HCT116 (cell line): ENCODE measurements around the gene SLC51A. TPM values are rescaled to one million over a fixed set of nuclear protein-coding genes. Genes with fewer than 3 reads are reported as not detected.

Experiments used
- ATAC-seq: fragments of 200-7000 bp; cut with Tn5 transposase; 2 replicates; pipeline ENCODE4 v1.9.1; 2020; ENCODE audit warnings: mild to moderate bottlenecking, moderate library complexity
- BruUV-seq: library from RNA; stranded (reverse); fragments of 400-500 nt; replicated peaks from 2 replicates; lab custom pipeline; 2021; lab: Mats Ljungman, UMichigan
- CTCF ChIA-PET: fragments of 300-600 bp; sonication (Branson Sonifier 250); formaldehyde crosslinking; loops from one replicate; lab custom pipeline; 2021; ENCODE audit warnings: antibody characterized with exemption; lab: Charles Lee
- POLR2A ChIA-PET: fragments of 300-600, 350-600 bp; sonication (Branson Sonifier 250); formaldehyde crosslinking; loops from one replicate; lab custom pipeline; 2021; ENCODE audit warnings: antibody characterized with exemption; lab: Charles Lee
- RAD21 ChIA-PET, 2 experiments: fragments of 300-600 bp; sonication (Branson Sonifier 250); formaldehyde crosslinking; loops; one replicate each; lab custom pipeline; 2023; ENCODE audit warnings: low total read pairs in 2 of 2; ENCODE audit not compliant: uncharacterized antibody in 2 of 2, unreplicated experiment in 2 of 2, low non-redundant PET in 1 of 2; lab: Charles Lee
- DNase-seq: peaks from one replicate; pipeline ENCODE4 v3.0.0-alpha.2; 2010; ENCODE audit warnings: low read depth, low spot score
- H2AFZ ChIP-seq: fragments of 200-600 bp; shearing (Covaris generic), sonication (generic); 2 replicates; pipeline ENCODE4 v1.6.1; 2017; ENCODE audit warnings: low read depth, mixed run types, mixed read lengths, antibody characterized with exemption, low read length; ENCODE audit not compliant: poor library complexity, severe bottlenecking
- H3K27ac ChIP-seq: 2 replicates; pipeline ENCODE4 v1.5.1; 2012; ENCODE audit warnings: low read depth, low read length
- H3K27me3 ChIP-seq: fragments of 200-600 bp; sonication (generic); 2 replicates; pipeline ENCODE4 v1.6.1; 2016; ENCODE audit warnings: mixed run types, low read length, mixed read lengths; ENCODE audit not compliant: insufficient read depth
- H3K36me3 ChIP-seq, 2 experiments: fragments of 200-500 bp in 1 of 2; fragments of 200-600 bp in 1 of 2; sonication (Bioruptor generic) in 1 of 2; sonication (generic) in 1 of 2; 2 replicates each; pipeline versions ENCODE4 v1.5.1 to v1.6.1; 2014 to 2016; ENCODE audit warnings: low read length in 2 of 2, inconsistent platforms in 1 of 2, mixed read lengths in 1 of 2, mixed run types in 1 of 2; ENCODE audit not compliant: insufficient read depth in 2 of 2, control insufficient read depth in 1 of 2
- H3K4me1 ChIP-seq, 2 experiments: fragments of 200-600 bp in 1 of 2; sonication (generic) in 1 of 2; 2 replicates each; pipeline versions ENCODE4 v1.5.1 to v1.6.1; 2012 to 2017; ENCODE audit warnings: low read length in 2 of 2, inconsistent platforms in 1 of 2, mild to moderate bottlenecking in 1 of 2, mixed read lengths in 1 of 2, mixed run types in 1 of 2, moderate library complexity in 1 of 2; ENCODE audit not compliant: insufficient read depth in 2 of 2, control insufficient read depth in 1 of 2
- H3K4me2 ChIP-seq: fragments of 200-600 bp; sonication (generic); 2 replicates; pipeline ENCODE4 v1.6.1; 2017; ENCODE audit warnings: mixed run types, low read length, mixed read lengths
- H3K4me3 ChIP-seq, 2 experiments: fragments of 200-600 bp in 1 of 2; sonication (generic) in 1 of 2; replicated peaks in 1 of 2; 2 replicates each; pipeline ENCODE4 v1.5.1; 2011 to 2016; ENCODE audit warnings: low read length in 2 of 2, control low read depth in 1 of 2, low read depth in 1 of 2, mild to moderate bottlenecking in 1 of 2, mixed read lengths in 1 of 2, mixed run types in 1 of 2
- H3K79me2 ChIP-seq: fragments of 200-600 bp; sonication (generic); 2 replicates; pipeline ENCODE4 v1.6.1; 2017; ENCODE audit warnings: mild to moderate bottlenecking, mixed run types, low read length, moderate library complexity, mixed read lengths; ENCODE audit not compliant: insufficient read depth
- H3K9ac ChIP-seq: fragments of 200-600 bp; sonication (generic); 2 replicates; pipeline ENCODE4 v1.6.1; 2016; ENCODE audit warnings: low read length, mixed read lengths
- H3K9me2 ChIP-seq: fragments of 200-600 bp; sonication (generic), shearing (Covaris generic); 2 replicates; pipeline ENCODE4 v1.6.1; 2017; ENCODE audit warnings: mixed run types, mild to moderate bottlenecking, moderate library complexity; ENCODE audit not compliant: insufficient read depth
- H3K9me3 ChIP-seq, 2 experiments: fragments of 200-500 bp in 1 of 2; fragments of 200-600 bp in 1 of 2; sonication (Bioruptor generic) in 1 of 2; sonication (generic) in 1 of 2; 2 replicates each; pipeline ENCODE4 v1.6.1; 2014 to 2017; ENCODE audit warnings: low read length in 2 of 2, mixed read lengths in 2 of 2, inconsistent platforms in 1 of 2, low read depth in 1 of 2, mild to moderate bottlenecking in 1 of 2, mixed run types in 1 of 2, moderate library complexity in 1 of 2; ENCODE audit not compliant: control insufficient read depth in 1 of 2, insufficient read depth in 1 of 2
- H4K20me1 ChIP-seq: fragments of 200-600 bp; sonication (generic), shearing (Covaris generic); 2 replicates; pipeline ENCODE4 v1.6.1; 2017; ENCODE audit warnings: mixed run types, mild to moderate bottlenecking, moderate library complexity; ENCODE audit not compliant: insufficient read depth
- ATF3 ChIP-seq: IDR thresholded peaks from 2 replicates; pipeline ENCODE4 v1.6.1; 2012
- EGR1 ChIP-seq: IDR thresholded peaks from 2 replicates; pipeline ENCODE4 v1.6.1; 2012; ENCODE audit warnings: low read depth
- EZH2phosphoT487 ChIP-seq: fragments of 200-600 bp; IDR thresholded peaks from 2 replicates; pipeline ENCODE4 v1.6.1; 2018; ENCODE audit warnings: antibody characterized with exemption, borderline replicate concordance
- FOSL1 ChIP-seq: IDR thresholded peaks from 2 replicates; pipeline ENCODE4 v1.6.1; 2012; ENCODE audit warnings: low read depth
- RAD21 ChIP-seq: IDR thresholded peaks from 2 replicates; pipeline ENCODE4 v1.6.1; 2012; ENCODE audit warnings: low read depth, mild to moderate bottlenecking
- SIN3A ChIP-seq: IDR thresholded peaks from 2 replicates; pipeline ENCODE4 v1.6.1; 2012; ENCODE audit warnings: low read depth
- TCF7L2 ChIP-seq: IDR thresholded peaks from 2 replicates; pipeline ENCODE4 v1.7.0; 2011; ENCODE audit warnings: borderline replicate concordance, inconsistent platforms; ENCODE audit not compliant: insufficient read depth, insufficient read length; ENCODE audit errors: extremely low read depth
- YY1 ChIP-seq: IDR thresholded peaks from 2 replicates; pipeline ENCODE4 v1.6.1; 2011; ENCODE audit warnings: low read length, low read depth, moderate library complexity, mild to moderate bottlenecking; ENCODE audit not compliant: insufficient replicate concordance; ENCODE audit errors: extremely low read depth
- ZNF274 ChIP-seq: fragments of 200-500 bp; sonication (Bioruptor generic); IDR thresholded peaks from 2 replicates; pipeline ENCODE4 v1.6.1; 2014; ENCODE audit warnings: mild to moderate bottlenecking, low read depth, low read length, inconsistent platforms
- intact Hi-C: fragments of 100-400 bp; cut with micrococcal nuclease; formaldehyde crosslinking; loops from 2 replicates; pipeline ENCODE4 v1.10.0; 2022
- total RNA-seq: library from RNA; stranded (reverse); gene quantifications from one replicate; pipeline ENCODE4 v1.2.1, GENCODE V29; 2021; ENCODE audit not compliant: unreplicated experiment
- TF ChIP-seq, protein P1 (sequence below): IDR thresholded peaks from 2 replicates; pipeline ENCODE4 v1.6.1; 2012; ENCODE audit warnings: low read depth

Gene SLC51A
- total RNA-seq, 1 experiment from 2014 or later: not detected

DNA sequence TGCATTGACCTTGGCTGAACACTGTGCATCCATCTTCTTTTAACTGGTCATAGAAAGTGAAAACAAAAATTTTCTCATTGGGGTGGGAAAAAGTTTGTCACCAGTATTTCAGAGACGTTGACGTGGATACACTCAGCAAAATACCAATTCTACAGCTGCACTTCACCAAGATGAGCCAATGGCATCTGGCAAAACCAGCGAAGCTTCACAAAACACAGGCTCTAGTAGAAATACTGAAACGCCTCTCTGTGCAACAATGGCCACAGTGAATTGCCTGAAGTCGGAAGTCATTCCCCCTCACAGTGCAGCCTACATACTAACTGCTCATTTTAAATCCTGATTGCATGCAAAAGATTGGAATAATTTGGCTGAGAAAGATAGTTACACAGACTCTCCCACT lies 54.2 kb downstream of the SLC51A start:
- H3K79me2 ChIP-seq: peaks cover 47% of the 10 kb centered on the region
- no peak overlapping the region for H3K4me3 ChIP-seq
- H3K27me3 ChIP-seq: no peaks in the 10 kb centered on the region
- H3K4me1 ChIP-seq: peaks cover 3 to 39% of the 10 kb centered on the region in 2 experiments; a peak in 3 of 4 replicates
- intact Hi-C loops: no loop called here
- RAD21 ChIA-PET: no interaction called here
- H2AFZ ChIP-seq: no peak overlapping the region
- TF ChIP-seq EGR1: no peak
- TF ChIP-seq YY1: no peak
- no peak for TF ChIP-seq EZH2phosphoT487
- TF ChIP-seq ATF3: no peak
- no peak for TF ChIP-seq ZNF274
- TF ChIP-seq, protein P1, sequence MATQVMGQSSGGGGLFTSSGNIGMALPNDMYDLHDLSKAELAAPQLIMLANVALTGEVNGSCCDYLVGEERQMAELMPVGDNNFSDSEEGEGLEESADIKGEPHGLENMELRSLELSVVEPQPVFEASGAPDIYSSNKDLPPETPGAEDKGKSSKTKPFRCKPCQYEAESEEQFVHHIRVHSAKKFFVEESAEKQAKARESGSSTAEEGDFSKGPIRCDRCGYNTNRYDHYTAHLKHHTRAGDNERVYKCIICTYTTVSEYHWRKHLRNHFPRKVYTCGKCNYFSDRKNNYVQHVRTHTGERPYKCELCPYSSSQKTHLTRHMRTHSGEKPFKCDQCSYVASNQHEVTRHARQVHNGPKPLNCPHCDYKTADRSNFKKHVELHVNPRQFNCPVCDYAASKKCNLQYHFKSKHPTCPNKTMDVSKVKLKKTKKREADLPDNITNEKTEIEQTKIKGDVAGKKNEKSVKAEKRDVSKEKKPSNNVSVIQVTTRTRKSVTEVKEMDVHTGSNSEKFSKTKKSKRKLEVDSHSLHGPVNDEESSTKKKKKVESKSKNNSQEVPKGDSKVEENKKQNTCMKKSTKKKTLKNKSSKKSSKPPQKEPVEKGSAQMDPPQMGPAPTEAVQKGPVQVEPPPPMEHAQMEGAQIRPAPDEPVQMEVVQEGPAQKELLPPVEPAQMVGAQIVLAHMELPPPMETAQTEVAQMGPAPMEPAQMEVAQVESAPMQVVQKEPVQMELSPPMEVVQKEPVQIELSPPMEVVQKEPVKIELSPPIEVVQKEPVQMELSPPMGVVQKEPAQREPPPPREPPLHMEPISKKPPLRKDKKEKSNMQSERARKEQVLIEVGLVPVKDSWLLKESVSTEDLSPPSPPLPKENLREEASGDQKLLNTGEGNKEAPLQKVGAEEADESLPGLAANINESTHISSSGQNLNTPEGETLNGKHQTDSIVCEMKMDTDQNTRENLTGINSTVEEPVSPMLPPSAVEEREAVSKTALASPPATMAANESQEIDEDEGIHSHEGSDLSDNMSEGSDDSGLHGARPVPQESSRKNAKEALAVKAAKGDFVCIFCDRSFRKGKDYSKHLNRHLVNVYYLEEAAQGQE: no peak
- no peak for TF ChIP-seq SIN3A
- no peak for TF ChIP-seq FOSL1
- TF ChIP-seq RAD21: no peak
- no peak for TF ChIP-seq TCF7L2
- POLR2A ChIA-PET: no interaction called here
- CTCF ChIA-PET: no interaction called here
- H3K4me2 ChIP-seq: peak overlapping the region; percentile 23; the same call in 1 of the 2 replicates
- no TSS peak for BruUV-seq
- no peak overlapping the region for H3K27ac ChIP-seq
- peaks cover 4% of the 10 kb centered on the region in 2 experiments; a peak in 2 of 4 replicates for H3K9me3 ChIP-seq
- H3K9me2 ChIP-seq: no peaks in the 10 kb centered on the region
- H4K20me1 ChIP-seq: 0 out of 2 replicates have a peak, but pooled peaks cover 5% of the 10 kb centered on the region
- H3K9ac ChIP-seq: no peak overlapping the region
- no peak for ATAC-seq
- peaks cover 6 to 8% of the 10 kb centered on the region in 2 experiments; a peak in 3 of 4 replicates for H3K36me3 ChIP-seq
- DNase-seq: no peak
